22Rv1 (cell line): Measurements from ENCODE around the gene DOK6.
"Not testable (repeated sequence)": the region's sequence is repeated elsewhere in the genome, so short reads cannot be mapped to it uniquely, and the experiment has no call there.

Source experiments
- H3K27ac ChIP-seq: fragments of 450-650 bp; 2 replicates; pipeline ENCODE4 v1.5.1; 2017
- CTCF ChIP-seq: fragments of 450-650 bp; IDR thresholded peaks from 2 replicates; pipeline ENCODE4 v1.5.1; 2017; ENCODE audit warnings: mild to moderate bottlenecking
- ZFX ChIP-seq: fragments of 450-650 bp; IDR thresholded peaks from 2 replicates; pipeline ENCODE4 v1.6.1; 2017; ENCODE audit warnings: antibody characterized with exemption, borderline replicate concordance

Gene DOK6

DNA sequence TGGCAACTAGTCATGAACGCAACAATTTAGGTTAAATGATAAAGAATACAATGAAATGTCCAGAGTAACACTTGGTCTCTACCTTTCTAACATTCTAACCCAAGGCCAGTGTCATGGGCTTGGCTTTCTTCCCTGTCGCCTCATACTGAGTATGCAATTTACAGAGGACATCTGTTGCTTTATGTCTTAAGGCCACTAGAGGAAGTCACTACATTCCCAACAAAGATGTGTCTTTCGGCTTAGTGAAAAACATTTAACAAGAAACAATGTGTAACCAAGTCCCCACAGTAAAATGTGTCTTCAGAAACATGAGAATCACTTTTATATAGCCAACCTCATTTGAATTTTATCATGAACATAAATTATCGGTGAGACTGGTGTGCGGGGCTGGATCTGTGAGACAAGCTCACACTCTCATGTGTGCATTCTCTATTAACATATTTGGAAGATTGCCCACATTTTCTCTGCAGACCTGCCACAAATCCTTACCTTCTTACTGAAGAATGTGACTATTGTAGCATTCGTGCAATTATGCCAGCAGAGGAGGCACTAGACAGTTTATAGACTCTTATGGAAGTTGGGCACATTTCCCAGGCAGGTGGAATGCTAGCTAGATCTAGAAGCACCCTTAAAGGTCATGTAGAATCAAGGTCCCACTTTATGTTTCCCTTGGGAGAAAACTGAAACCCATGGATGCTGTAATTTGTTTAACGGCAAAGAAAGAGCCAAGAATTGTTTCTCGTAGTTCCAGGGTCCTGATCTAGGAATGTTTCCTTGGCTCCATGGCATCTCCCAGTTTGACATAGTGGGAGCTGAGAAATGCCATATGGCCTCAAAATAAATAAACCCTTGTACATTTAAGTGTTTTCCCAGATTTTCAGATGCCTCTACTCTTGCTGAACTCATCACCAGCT lies 445.2 kb downstream of the DOK6 start:
- TF ChIP-seq CTCF, result no peak
- no peak for TF ChIP-seq ZFX
- no peak overlapping the region for H3K27ac ChIP-seq

GRCh38 chr18:69853051-69853450 lies 452.4 kb downstream of the DOK6 start:
- H3K27ac ChIP-seq, result no peak overlapping the region
- TF ChIP-seq CTCF (no peak), ZFX (no peak)

- H3K27ac ChIP-seq, result no peak overlapping the region
- TF ChIP-seq CTCF, result no peak
- TF ChIP-seq ZFX, result no peak
Measured at GRCh38 chr18:69854455-69854854, 453.8 kb downstream of the DOK6 start.

GRCh38 chr18:69858897-69859296 lies 458.2 kb downstream of the DOK6 start:
- no peak overlapping the region; the same call in 1 of the 2 replicates for H3K27ac ChIP-seq
- no peak for TF ChIP-seq CTCF
- no peak for TF ChIP-seq ZFX

GRCh38 chr18:69864802-69865201 lies 464.1 kb downstream of the DOK6 start:
- not testable (repeated sequence) for H3K27ac ChIP-seq

GRCh38 chr18:69865776-69866175 lies 465.1 kb downstream of the DOK6 start:
- TF ChIP-seq CTCF (no peak), ZFX (no peak)
- H3K27ac ChIP-seq, result no peak overlapping the region

DNA sequence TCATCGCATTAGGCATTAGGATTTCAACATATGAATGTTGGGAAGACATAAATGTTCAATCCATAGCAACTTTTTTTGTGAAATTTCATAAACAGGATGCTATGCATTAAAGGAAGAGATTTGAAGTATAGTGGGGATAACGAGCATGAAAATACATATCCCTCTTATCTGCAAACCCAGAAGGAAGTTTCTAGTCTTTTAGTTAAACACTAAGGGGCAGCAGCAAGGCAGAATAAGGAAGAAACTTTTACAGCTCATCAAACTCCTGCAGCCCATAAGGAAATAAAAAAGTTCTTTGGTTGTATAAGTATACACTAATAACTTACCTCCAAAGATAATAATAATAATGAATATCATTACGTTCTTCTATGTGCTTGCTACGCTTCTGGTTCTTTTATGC lies 465.5 kb downstream of the DOK6 start:
- TF ChIP-seq ZFX (no peak), CTCF (no peak)
- H3K27ac ChIP-seq, result no peak overlapping the region
